ENCODE data around the gene VDAC2. TPM values are rescaled to one million over a fixed set of nuclear protein-coding genes. Genes with fewer than 3 reads are reported as not detected.
"Not testable (repeated sequence)": the region's sequence is repeated elsewhere in the genome, so short reads cannot be mapped to it uniquely, and the experiment has no call there.

VDAC2 gene
- total RNA-seq, 6 experiments from 2014 or later, result 48.3 to 92.7 (median 70.2) TPM

GRCh38 chr10:75180592-75180991, 30.0 kb upstream of the VDAC2 start:
- 73% methylated on average over 2 of the region's 2 CpGs for WGBS (ENCODE audit: insufficient coverage, low coverage, low lambda C conversion rate, missing lambda C conversion rate)
- TF ChIP-seq POLR2A (IDR thresholded peaks at IDR 0.05), result no peak
- TF ChIP-seq CTCF (IDR thresholded peaks at IDR 0.05), result no peak
- no peak for DNase-seq

GRCh38 chr10:75181073-75181472, 29.5 kb upstream of the VDAC2 start:
- intact Hi-C loops (cut with DNase I), result loop anchor here in 1 of 2 donors (10.0 kb wide), 1 partner anchor 54 kb away; the partner anchor contains the start of gene COMTD1
- no peaks in the 10 kb centered on the region for H3K36me3 ChIP-seq
- 67% methylated on average over 1 of the region's 1 CpG for WGBS (ENCODE audit: insufficient coverage, low coverage, low lambda C conversion rate, missing lambda C conversion rate)
- peaks cover 0 to 2% (median 0%) of the 10 kb centered on the region in 4 donors for H3K4me1 ChIP-seq
- no peak overlapping the region for H3K27ac ChIP-seq
- H3K27me3 ChIP-seq, result no peaks in the 10 kb centered on the region
- TF ChIP-seq CTCF (IDR thresholded peaks at IDR 0.05), result no peak
- no peak overlapping the region for H3K4me3 ChIP-seq
- DNase-seq (no peak), ATAC-seq (no peak)
- H3K9me3 ChIP-seq, result no peaks in the 10 kb centered on the region

More at GRCh38 chr10:75180592-75180991, 30.0 kb upstream of the VDAC2 start:
- intact Hi-C loops (cut with DNase I), result loop anchor here in 1 of 2 donors (10.0 kb wide), 1 partner anchor 54 kb away; the partner anchor contains the start of gene COMTD1
- H3K4me3 ChIP-seq, result no peak overlapping the region
- no peaks in the 10 kb centered on the region for H3K9me3 ChIP-seq
- H3K36me3 ChIP-seq, result no peaks in the 10 kb centered on the region
- no peaks in the 10 kb centered on the region for H3K4me1 ChIP-seq
- no peaks in the 10 kb centered on the region for H3K27me3 ChIP-seq
- H3K27ac ChIP-seq, result no peak overlapping the region
- no peak for ATAC-seq

- Histone ChIP-seq H3K4me1 (peaks cover 0 to 28% (median 5%) of the 10 kb centered on the region in 4 donors), H3K27ac (peak overlapping the region in 1 of 3 donors; percentile 24), H3K9me3 (no peaks in the 10 kb centered on the region), H3K27me3 (no peaks in the 10 kb centered on the region), H3K4me3 (no peak overlapping the region), H3K36me3 (no peaks in the 10 kb centered on the region)
- ATAC-seq (peak in 3 of 4 donors; percentile 1 to 16 (median 5)), DNase-seq (no peak)
- intact Hi-C loops (cut with DNase I), result loop anchor here in 1 of 2 donors (10.0 kb wide), 1 partner anchor 48 kb away; the partner anchor contains the start of gene COMTD1
- TF ChIP-seq CTCF (IDR thresholded peaks at IDR 0.05) (no peak), POLR2A (IDR thresholded peaks at IDR 0.05) (no peak)
- 31% methylated on average over 4 of the region's 4 CpGs for WGBS (ENCODE audit: insufficient coverage, low coverage, low lambda C conversion rate, missing lambda C conversion rate)
Measured at GRCh38 chr10:75186310-75186709, 24.3 kb upstream of the VDAC2 start.

- H3K27ac ChIP-seq, result no peak overlapping the region
- H3K9me3 ChIP-seq, result no peaks in the 10 kb centered on the region
- peak; percentile 65 to 71 (median 70) for TF ChIP-seq CTCF (IDR thresholded peaks at IDR 0.05)
- no peak for TF ChIP-seq POLR2A (IDR thresholded peaks at IDR 0.05)
- peak; percentile 49 to 68 (median 58) for ATAC-seq
- no peaks in the 10 kb centered on the region for H3K27me3 ChIP-seq
- H3K36me3 ChIP-seq, result no peaks in the 10 kb centered on the region
- intact Hi-C loops (cut with DNase I), result loop anchor here in 1 of 2 donors (10.0 kb wide), 1 partner anchor 47 kb away; the partner anchor contains the start of gene COMTD1
- peak in 2 of 3 donors; percentile 38 to 55 for DNase-seq
- peaks cover 0 to 35% (median 5%) of the 10 kb centered on the region in 4 donors for H3K4me1 ChIP-seq
- no peak overlapping the region for H3K4me3 ChIP-seq
- WGBS (ENCODE audit: insufficient coverage, low coverage, low lambda C conversion rate, missing lambda C conversion rate), result 61% methylated on average over 3 of the region's 3 CpGs
Measured at GRCh38 chr10:75187961-75188426, 22.6 kb upstream of the VDAC2 start.

- H3K9me3 ChIP-seq, ATAC-seq, H3K36me3 ChIP-seq, H3K27me3 ChIP-seq, H3K4me3 ChIP-seq, DNase-seq, H3K27ac ChIP-seq: not testable (repeated sequence)
- WGBS (ENCODE audit: insufficient coverage, low coverage, low lambda C conversion rate, missing lambda C conversion rate), result 71% methylated on average over 4 of the region's 9 CpGs
- intact Hi-C loops (cut with DNase I), result loop anchor here in 1 of 2 donors (10.0 kb wide), 1 partner anchor 46 kb away; the partner anchor contains the start of gene COMTD1
- peaks cover 0 to 35% (median 5%) of the 10 kb centered on the region in 4 donors for H3K4me1 ChIP-seq
Measured at GRCh38 chr10:75188522-75188921, 22.1 kb upstream of the VDAC2 start.
